WTC11 (cell line): ENCODE data around the gene ARHGEF25. TPM values are rescaled to one million over a fixed set of nuclear protein-coding genes. Genes with fewer than 3 reads are reported as not detected.
"Not testable (repeated sequence)": the region's sequence is repeated elsewhere in the genome, so short reads cannot be mapped to it uniquely, and the experiment has no call there.

Source experiments
- ATAC-seq: fragments of 200-7000 bp; cut with Tn5 transposase; 2 replicates; pipeline ENCODE4 v1.10.0; 2021; ENCODE audit warnings: mild to moderate bottlenecking, moderate library complexity
- CTCF ChIA-PET: fragments of 300-600 bp; sonication (Branson Sonifier 250); formaldehyde crosslinking; loops from one replicate; lab custom pipeline; 2021; ENCODE audit warnings: antibody characterized with exemption; lab: Charles Lee
- POLR2A ChIA-PET: fragments of 350-600 bp; sonication (Branson Sonifier 250); formaldehyde crosslinking; loops from one replicate; lab custom pipeline; 2021; ENCODE audit warnings: antibody characterized with exemption; lab: Charles Lee
- DNase-seq: peaks from one replicate; pipeline ENCODE4 v3.0.0; 2021; ENCODE audit warnings: low spot score
- H3K27ac Mint-ChIP-seq: 2 replicates; pipeline ENCODE4 v1.8.0; 2021; ENCODE audit warnings: mixed read lengths
- H3K27me3 Mint-ChIP-seq: 2 replicates; pipeline ENCODE4 v1.8.0; 2021; ENCODE audit warnings: low read depth, mild to moderate bottlenecking, moderate library complexity, mixed read lengths
- H3K36me3 Mint-ChIP-seq: 2 replicates; pipeline ENCODE4 v1.8.0; 2021; ENCODE audit warnings: mixed read lengths
- H3K4me1 Mint-ChIP-seq: 2 replicates; pipeline ENCODE4 v1.8.0; 2022; ENCODE audit warnings: mixed read lengths
- H3K4me3 Mint-ChIP-seq: 2 replicates; pipeline ENCODE4 v1.8.0; 2021; ENCODE audit warnings: mild to moderate bottlenecking, moderate library complexity, mixed read lengths
- H3K9me3 Mint-ChIP-seq: 2 replicates; pipeline ENCODE4 v1.8.0; 2021; ENCODE audit warnings: mixed read lengths
- CBFB ChIP-seq: sonication (generic); formaldehyde crosslinking; IDR thresholded peaks from 2 replicates; pipeline ENCODE4 v1.8.1; 2022; ENCODE audit warnings: mild to moderate bottlenecking, low read depth, missing genetic modification reagents
- CREM ChIP-seq: sonication (generic); formaldehyde crosslinking; IDR thresholded peaks from 2 replicates; pipeline ENCODE4 v1.8.1; 2022; ENCODE audit warnings: mild to moderate bottlenecking, missing genetic modification reagents, moderate library complexity
- EMX1 ChIP-seq: fragments of 250-450 bp; sonication (Bioruptor Pico); IDR thresholded peaks from 2 replicates; pipeline ENCODE4 v1.8.0; 2021; ENCODE audit warnings: mild to moderate bottlenecking
- ERG ChIP-seq: fragments of 250-450 bp; sonication (Bioruptor Pico); IDR thresholded peaks from 2 replicates; pipeline ENCODE4 v1.8.0; 2021; ENCODE audit warnings: mild to moderate bottlenecking
- GTF2I ChIP-seq: fragments of 250-450 bp; sonication (Bioruptor Pico); conservative IDR thresholded peaks from 2 replicates; pipeline ENCODE4 v1.4.0; 2021; ENCODE audit warnings: mild to moderate bottlenecking
- NFYB ChIP-seq: sonication (generic); formaldehyde crosslinking; conservative IDR thresholded peaks from 2 replicates; pipeline ENCODE4 v1.8.0; 2022; ENCODE audit warnings: low read depth, missing genetic modification reagents
- ZNF138 ChIP-seq: sonication (generic); formaldehyde crosslinking; conservative IDR thresholded peaks from 2 replicates; pipeline ENCODE4 v1.8.1; 2022; ENCODE audit warnings: mild to moderate bottlenecking, moderate library complexity, missing genetic modification reagents
- ZNF416 ChIP-seq: fragments of 250-450 bp; sonication (Bioruptor Pico); IDR thresholded peaks from 2 replicates; pipeline ENCODE4 v1.9.0; 2021; ENCODE audit warnings: mild to moderate bottlenecking, inconsistent platforms
- total RNA-seq: library from RNA; stranded (reverse); gene quantifications from 3 replicates; pipeline ENCODE4 v1.2.3, GENCODE V29; 2021
- TF ChIP-seq, protein P1 (sequence below): sonication (generic); formaldehyde crosslinking; IDR thresholded peaks from 2 replicates; pipeline ENCODE4 v1.8.1; 2023; ENCODE audit warnings: mild to moderate bottlenecking, moderate library complexity, missing genetic modification reagents
- TF ChIP-seq, protein P2 (sequence below): sonication (generic); formaldehyde crosslinking; IDR thresholded peaks from 2 replicates; pipeline ENCODE4 v1.8.1; 2022; ENCODE audit warnings: missing genetic modification reagents, borderline replicate concordance
- TF ChIP-seq, protein P3 (sequence below): fragments of 200-600 bp; IDR thresholded peaks from 2 replicates; pipeline ENCODE4 v1.8.0; 2022; ENCODE audit warnings: antibody characterized with exemption

ARHGEF25 gene
- total RNA-seq, 1 experiment from 2014 or later, result 11.9 TPM

DNA sequence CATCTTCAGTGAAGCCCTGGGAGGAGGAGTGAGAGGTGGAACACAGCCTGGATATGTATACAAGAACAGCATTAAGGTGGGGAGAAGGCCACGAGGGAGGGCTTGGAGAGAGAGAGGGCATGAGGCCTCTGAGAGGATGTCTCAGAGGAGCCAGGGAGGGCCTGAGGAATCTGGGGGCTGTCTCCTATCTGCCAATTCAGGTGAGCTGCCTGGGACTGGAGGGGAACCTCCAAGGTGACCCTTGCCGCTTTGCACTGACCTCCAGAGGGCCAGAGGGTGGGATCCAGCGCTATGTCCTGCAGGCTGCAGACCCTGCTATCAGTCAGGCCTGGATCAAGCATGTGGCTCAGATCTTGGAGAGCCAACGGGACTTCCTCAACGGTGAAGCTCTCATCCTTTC, 4.4 kb downstream of the ARHGEF25 start:
- ChIA-PET POLR2A (no interaction called here), CTCF (interaction anchor here (2.6 to 5.1 kb wide), 2 partner anchors 11 to 32 kb away, joined by 10 to 38 read pairs; no protein-coding TSS in a partner anchor)
- no peak for DNase-seq
- no peak for ATAC-seq
- Mint-ChIP-seq H3K36me3 (peaks cover 5% of the 10 kb centered on the region), H3K9me3 (no peaks in the 10 kb centered on the region), H3K27ac (no peak overlapping the region), H3K4me3 (no peak overlapping the region), H3K4me1 (peaks cover 31% of the 10 kb centered on the region), H3K27me3 (peaks cover 92% of the 10 kb centered on the region)
- TF ChIP-seq, protein P1, sequence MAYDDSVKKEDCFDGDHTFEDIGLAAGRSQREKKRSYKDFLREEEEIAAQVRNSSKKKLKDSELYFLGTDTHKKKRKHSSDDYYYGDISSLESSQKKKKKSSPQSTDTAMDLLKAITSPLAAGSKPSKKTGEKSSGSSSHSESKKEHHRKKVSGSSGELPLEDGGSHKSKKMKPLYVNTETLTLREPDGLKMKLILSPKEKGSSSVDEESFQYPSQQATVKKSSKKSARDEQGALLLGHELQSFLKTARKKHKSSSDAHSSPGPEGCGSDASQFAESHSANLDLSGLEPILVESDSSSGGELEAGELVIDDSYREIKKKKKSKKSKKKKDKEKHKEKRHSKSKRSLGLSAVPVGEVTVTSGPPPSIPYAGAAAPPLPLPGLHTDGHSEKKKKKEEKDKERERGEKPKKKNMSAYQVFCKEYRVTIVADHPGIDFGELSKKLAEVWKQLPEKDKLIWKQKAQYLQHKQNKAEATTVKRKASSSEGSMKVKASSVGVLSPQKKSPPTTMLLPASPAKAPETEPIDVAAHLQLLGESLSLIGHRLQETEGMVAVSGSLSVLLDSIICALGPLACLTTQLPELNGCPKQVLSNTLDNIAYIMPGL (CRISPR knock-in tag), result no peak
- TF ChIP-seq EMX1, result no peak

GRCh38 chr12:57616383-57617101, 5.3 kb downstream of the ARHGEF25 start:
- TF ChIP-seq NFYB (CRISPR knock-in tag), result no peak
- no peak for TF ChIP-seq CBFB (CRISPR knock-in tag)
- TF ChIP-seq ZNF138, result no peak
- H3K27ac Mint-ChIP-seq, result no peak overlapping the region
- no peak for ATAC-seq
- H3K27me3 Mint-ChIP-seq, result peaks cover 97% of the 10 kb centered on the region
- H3K4me3 Mint-ChIP-seq, result no peak overlapping the region
- peaks cover 5% of the 10 kb centered on the region for H3K36me3 Mint-ChIP-seq
- POLR2A ChIA-PET, result no interaction called here
- peaks cover 38% of the 10 kb centered on the region for H3K4me1 Mint-ChIP-seq
- H3K9me3 Mint-ChIP-seq, result no peaks in the 10 kb centered on the region
- CTCF ChIA-PET, result interaction anchor here (1.1 to 5.1 kb wide), 2 partner anchors 33 to 379 kb away, joined by 3 to 38 read pairs; no protein-coding TSS in a partner anchor
- no peak for DNase-seq

- Mint-ChIP-seq H3K36me3 (peaks cover 5% of the 10 kb centered on the region), H3K4me1 (peaks cover 34% of the 10 kb centered on the region), H3K27me3 (peaks cover 100% of the 10 kb centered on the region), H3K4me3 (no peak overlapping the region), H3K27ac (no peak overlapping the region), H3K9me3 (no peaks in the 10 kb centered on the region)
- TF ChIP-seq ERG (CRISPR knock-in tag), result no peak
- TF ChIP-seq, protein P2, sequence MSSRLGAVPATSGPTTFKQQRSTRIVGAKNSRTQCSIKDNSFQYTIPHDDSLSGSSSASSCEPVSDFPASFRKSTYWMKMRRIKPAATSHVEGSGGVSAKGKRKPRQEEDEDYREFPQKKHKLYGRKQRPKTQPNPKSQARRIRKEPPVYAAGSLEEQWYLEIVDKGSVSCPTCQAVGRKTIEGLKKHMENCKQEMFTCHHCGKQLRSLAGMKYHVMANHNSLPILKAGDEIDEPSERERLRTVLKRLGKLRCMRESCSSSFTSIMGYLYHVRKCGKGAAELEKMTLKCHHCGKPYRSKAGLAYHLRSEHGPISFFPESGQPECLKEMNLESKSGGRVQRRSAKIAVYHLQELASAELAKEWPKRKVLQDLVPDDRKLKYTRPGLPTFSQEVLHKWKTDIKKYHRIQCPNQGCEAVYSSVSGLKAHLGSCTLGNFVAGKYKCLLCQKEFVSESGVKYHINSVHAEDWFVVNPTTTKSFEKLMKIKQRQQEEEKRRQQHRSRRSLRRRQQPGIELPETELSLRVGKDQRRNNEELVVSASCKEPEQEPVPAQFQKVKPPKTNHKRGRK, result no peak
- TF ChIP-seq ZNF416 (CRISPR knock-in tag), result no peak
- TF ChIP-seq CREM (CRISPR knock-in tag), result no peak
- no peak for TF ChIP-seq GTF2I (CRISPR knock-in tag)
- TF ChIP-seq, protein P3, sequence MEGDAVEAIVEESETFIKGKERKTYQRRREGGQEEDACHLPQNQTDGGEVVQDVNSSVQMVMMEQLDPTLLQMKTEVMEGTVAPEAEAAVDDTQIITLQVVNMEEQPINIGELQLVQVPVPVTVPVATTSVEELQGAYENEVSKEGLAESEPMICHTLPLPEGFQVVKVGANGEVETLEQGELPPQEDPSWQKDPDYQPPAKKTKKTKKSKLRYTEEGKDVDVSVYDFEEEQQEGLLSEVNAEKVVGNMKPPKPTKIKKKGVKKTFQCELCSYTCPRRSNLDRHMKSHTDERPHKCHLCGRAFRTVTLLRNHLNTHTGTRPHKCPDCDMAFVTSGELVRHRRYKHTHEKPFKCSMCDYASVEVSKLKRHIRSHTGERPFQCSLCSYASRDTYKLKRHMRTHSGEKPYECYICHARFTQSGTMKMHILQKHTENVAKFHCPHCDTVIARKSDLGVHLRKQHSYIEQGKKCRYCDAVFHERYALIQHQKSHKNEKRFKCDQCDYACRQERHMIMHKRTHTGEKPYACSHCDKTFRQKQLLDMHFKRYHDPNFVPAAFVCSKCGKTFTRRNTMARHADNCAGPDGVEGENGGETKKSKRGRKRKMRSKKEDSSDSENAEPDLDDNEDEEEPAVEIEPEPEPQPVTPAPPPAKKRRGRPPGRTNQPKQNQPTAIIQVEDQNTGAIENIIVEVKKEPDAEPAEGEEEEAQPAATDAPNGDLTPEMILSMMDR, result no peak
- ATAC-seq (no peak), DNase-seq (no peak)
- ChIA-PET CTCF (interaction anchor here (3.3 to 3.6 kb wide), 2 partner anchors 16 to 34 kb away, joined by 36 to 74 read pairs; partner anchors contain the start of gene B4GALNT1), POLR2A (no interaction called here)
Measured at GRCh38 chr12:57617942-57618341, 6.7 kb downstream of the ARHGEF25 start.

DNA sequence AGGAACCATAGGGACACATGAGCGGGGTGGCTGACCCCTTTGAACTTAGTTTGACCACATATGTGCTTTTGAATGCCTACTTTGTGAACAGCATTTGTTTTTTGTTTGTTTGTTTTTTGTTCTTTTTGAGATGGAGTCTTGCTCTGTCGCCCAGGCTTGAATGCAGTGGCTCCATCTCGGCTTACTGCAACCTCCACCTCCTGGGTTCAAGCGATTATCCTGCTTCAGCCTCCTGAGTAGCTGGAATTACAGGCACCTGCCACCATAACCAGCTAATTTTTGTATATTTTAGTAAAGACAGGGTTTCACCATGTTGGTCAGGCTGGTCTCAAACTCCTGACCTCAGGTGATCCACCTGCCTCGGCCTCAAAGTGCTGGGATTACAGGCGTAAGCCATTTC, 7.2 kb downstream of the ARHGEF25 start:
- ATAC-seq, H3K27ac Mint-ChIP-seq, H3K4me3 Mint-ChIP-seq, POLR2A ChIA-PET, DNase-seq, H3K36me3 Mint-ChIP-seq, H3K9me3 Mint-ChIP-seq: not testable (repeated sequence)
- CTCF ChIA-PET, result interaction anchor here (0.9 to 3.6 kb wide), 4 partner anchors 9 to 35 kb away, joined by 3 to 74 read pairs (median 20); partner anchors contain the start of gene B4GALNT1
- Mint-ChIP-seq H3K27me3 (peaks cover 100% of the 10 kb centered on the region), H3K4me1 (peaks cover 34% of the 10 kb centered on the region)
